PFSK-1 (cell line): ENCODE data around the gene SPATA6.

ENCODE experiments used
- POLR2AphosphoS5 ChIP-seq: IDR thresholded peaks from 2 replicates; pipeline ENCODE4 v1.6.1; 2012; ENCODE audit warnings: low read depth, mild to moderate bottlenecking, control low read depth, low read length, moderate library complexity
- REST ChIP-seq, 2 experiments: IDR thresholded peaks; 2 replicates each; pipeline versions ENCODE4 v1.6.1 to v1.8.0; 2011 to 2012; ENCODE audit warnings: low read depth in 2 of 2, low read length in 2 of 2, control low read depth in 1 of 2, inconsistent platforms in 1 of 2, mild to moderate bottlenecking in 1 of 2, moderate library complexity in 1 of 2; ENCODE audit not compliant: insufficient read depth in 1 of 2
- SIN3A ChIP-seq: IDR thresholded peaks from 2 replicates; pipeline ENCODE4 v1.6.1; 2012; ENCODE audit warnings: mild to moderate bottlenecking, low read length, moderate library complexity, borderline replicate concordance; ENCODE audit not compliant: insufficient read depth
- TAF1 ChIP-seq: IDR thresholded peaks from 2 replicates; pipeline ENCODE4 v1.6.1; 2012; ENCODE audit warnings: low read length, control low read depth, borderline replicate concordance; ENCODE audit not compliant: insufficient read depth

- TF ChIP-seq TAF1 (no peak), REST (IDR thresholded peaks at IDR 0.05; ENCODE audit: insufficient read depth in 1 of 2, low read depth in 2 of 2, low read length in 2 of 2) (no peak), SIN3A (no peak), POLR2AphosphoS5 (no peak)
These were observed 177.3 kb downstream of the SPATA6 start for GRCh38 chr1:48294656-48295055.
